BLaER1 treated with 17β-estradiol and CSF1 and Interleukin-3, amounts not matched to agents 10 nM and 100 nM (cell line): ENCODE results near the gene SLC2A14.

Experiments
- H3K27ac ChIP-seq, 11 experiments: shearing (Covaris generic); formaldehyde crosslinking; 2 replicates each; pipeline ENCODE4 v1.8.1; 2022
- H3K27me3 ChIP-seq, 11 experiments: shearing (Covaris generic); formaldehyde crosslinking; 2 replicates each; pipeline ENCODE4 v1.8.1; 2022
- H3K36me3 ChIP-seq, 11 experiments: shearing (Covaris generic); formaldehyde crosslinking; 2 replicates each; pipeline ENCODE4 v1.8.1; 2022
- H3K4me1 ChIP-seq, 10 experiments: shearing (Covaris generic); formaldehyde crosslinking; 2 replicates each; pipeline ENCODE4 v1.8.1; 2022
- H3K4me2 ChIP-seq, 11 experiments: shearing (Covaris generic); formaldehyde crosslinking; 2 replicates each; pipeline ENCODE4 v1.8.1; 2022
- H3K4me3 ChIP-seq, 10 experiments: shearing (Covaris generic); formaldehyde crosslinking; 2 replicates each; pipeline ENCODE4 v1.8.1; 2022
- H3K9ac ChIP-seq, 11 experiments: shearing (Covaris generic); formaldehyde crosslinking; 2 replicates each; pipeline ENCODE4 v1.8.1; 2022
- H3K9me3 ChIP-seq, 11 experiments: shearing (Covaris generic); formaldehyde crosslinking; replicated peaks in 1 of 11; 2 replicates each; pipeline ENCODE4 v1.8.1; 2022
- H4K20me1 ChIP-seq, 11 experiments: shearing (Covaris generic); formaldehyde crosslinking; 2 replicates each; pipeline ENCODE4 v1.8.1; 2022
- Cebpa-rat ChIP-seq, 11 experiments: shearing (Covaris generic); IDR thresholded peaks; 2 replicates each; pipeline ENCODE4 v1.8.1; 2022

SLC2A14 gene

DNA sequence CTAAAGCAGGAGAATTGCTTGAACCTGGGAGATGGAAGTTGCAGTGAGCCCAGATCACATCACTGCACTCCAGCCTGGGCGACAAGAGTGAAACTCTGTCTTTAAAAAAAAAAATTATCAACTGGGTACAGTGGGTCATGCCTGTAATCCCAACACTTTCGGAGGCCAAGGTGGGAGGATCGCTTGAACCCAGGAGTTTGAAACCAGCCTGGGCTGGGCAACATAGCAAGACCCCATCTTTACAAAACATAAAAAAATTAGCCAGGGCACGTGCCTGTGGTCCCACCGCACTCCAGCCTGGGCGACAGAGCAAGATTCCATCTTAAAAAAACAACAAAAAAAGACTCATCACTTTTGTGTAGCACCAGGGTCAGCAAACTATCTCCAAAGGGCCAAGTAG, 90.7 kb downstream of the SLC2A14 start:
- no peak overlapping the region for H3K4me2 ChIP-seq
- no peak overlapping the region for H3K9ac ChIP-seq
- H3K4me1 ChIP-seq: peaks cover 0 to 9% (median 5%) of the 10 kb centered on the region in 10 experiments; a peak in 6 of 20 replicates
- no peak for TF ChIP-seq Cebpa-rat (IDR thresholded peaks at IDR 0.05)
- no peaks in the 10 kb centered on the region for H4K20me1 ChIP-seq
- H3K27ac ChIP-seq: no peak overlapping the region
- H3K27me3 ChIP-seq: no peaks in the 10 kb centered on the region
- no peaks in the 10 kb centered on the region for H3K9me3 ChIP-seq
- no peaks in the 10 kb centered on the region for H3K36me3 ChIP-seq
- H3K4me3 ChIP-seq: no peak overlapping the region

DNA sequence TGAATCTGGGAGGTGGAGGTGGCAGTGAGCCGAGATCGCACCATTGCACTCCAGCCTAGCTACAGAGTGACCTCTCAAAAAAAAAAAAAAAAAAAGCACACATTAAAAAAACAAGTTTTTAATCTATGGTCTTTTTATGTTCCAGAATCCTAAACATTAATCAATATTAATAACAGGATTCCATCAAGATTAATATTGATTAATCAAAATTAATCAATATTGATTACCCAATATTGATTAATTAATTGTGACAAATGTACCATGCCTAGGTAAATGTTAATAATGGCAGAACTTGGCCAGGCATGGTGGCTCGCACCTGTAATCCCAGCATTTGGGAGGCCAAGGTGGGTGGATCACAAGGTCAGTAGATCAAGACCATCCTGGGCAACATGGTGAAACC, 91.4 kb downstream of the SLC2A14 start:
- H3K36me3 ChIP-seq: no peaks in the 10 kb centered on the region
- no peak overlapping the region for H3K9ac ChIP-seq
- H3K27ac ChIP-seq: no peak overlapping the region
- H3K27me3 ChIP-seq: no peaks in the 10 kb centered on the region
- H4K20me1 ChIP-seq: no peaks in the 10 kb centered on the region
- H3K4me2 ChIP-seq: no peak overlapping the region
- no peak for TF ChIP-seq Cebpa-rat (IDR thresholded peaks at IDR 0.05)
- peaks cover 0 to 9% (median 5%) of the 10 kb centered on the region in 10 experiments; a peak in 6 of 20 replicates for H3K4me1 ChIP-seq
- H3K9me3 ChIP-seq: no peaks in the 10 kb centered on the region
- H3K4me3 ChIP-seq: no peak overlapping the region

- Histone ChIP-seq H3K36me3 (no peaks in the 10 kb centered on the region), H3K4me1 (no peaks in the 10 kb centered on the region)
Observed at GRCh38 chr12:7769999-7770398, 102.7 kb downstream of the SLC2A14 start.

More at GRCh38 chr12:7769999-7770398, 102.7 kb downstream of the SLC2A14 start:
- no peak for TF ChIP-seq Cebpa-rat (IDR thresholded peaks at IDR 0.05)
- Histone ChIP-seq H3K4me2 (no peak overlapping the region), H3K9me3 (no peaks in the 10 kb centered on the region), H3K27me3 (no peaks in the 10 kb centered on the region), H4K20me1 (no peaks in the 10 kb centered on the region), H3K9ac (no peak overlapping the region), H3K4me3 (no peak overlapping the region), H3K27ac (no peak overlapping the region)
